ENCODE data around the gene CEBPZOS. TPM values are rescaled to one million over a fixed set of nuclear protein-coding genes. Genes with fewer than 3 reads are reported as not detected.

The CEBPZOS gene
- total and polyA plus RNA-seq, 2 of the 8 experiments (the other 6 are each of a cell fraction or from before 2014, with no cell fraction given) = 27.3 to 43.5 TPM

DNA sequence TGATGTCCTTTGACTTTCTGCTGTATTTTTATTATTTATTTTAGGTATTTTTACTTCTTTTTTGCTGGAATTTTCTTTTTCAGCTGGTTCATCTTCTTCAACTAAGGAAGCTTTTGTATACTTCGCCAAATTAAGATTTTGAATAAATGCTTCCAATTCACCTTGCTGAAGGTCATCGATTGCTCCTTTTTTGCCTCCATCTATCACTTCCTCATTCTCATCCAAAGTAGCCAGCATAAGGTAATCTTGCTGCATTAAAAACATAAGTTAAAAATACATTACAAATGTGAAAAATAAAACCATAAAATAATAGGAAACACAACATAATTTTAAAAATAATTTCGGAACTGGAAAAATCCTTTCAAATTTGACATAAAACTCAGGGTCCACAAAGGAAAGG lies 32.5 kb downstream of the CEBPZOS start:
- no peak for TF ChIP-seq CBX5 (IDR thresholded peaks at IDR 0.05; ENCODE audit: low read depth, low read length)
- no peak for TF ChIP-seq EP300 (IDR thresholded peaks at IDR 0.05; ENCODE audit: borderline replicate concordance in 1 of 2, low read depth in 2 of 2, low read length in 2 of 2)
- no peak for TF ChIP-seq JUND (IDR thresholded peaks at IDR 0.05; ENCODE audit: low read length)
- TF ChIP-seq TBP (IDR thresholded peaks at IDR 0.05; ENCODE audit: low read depth, low read length) = no peak
- no peak for TF ChIP-seq KDM1A (IDR thresholded peaks at IDR 0.05; ENCODE audit: borderline replicate concordance, low read length)
- H3K4me2 ChIP-seq (ENCODE audit: insufficient read depth in 1 of 2, low read depth in 2 of 2, low read length in 2 of 2) = peak overlapping the region; percentile 94 to 99; a peak in 3 of 4 replicates
- peaks cover 18% of the 10 kb centered on the region for H3K23me2 ChIP-seq (ENCODE audit: low read depth, low read length)
- H2BK15ac ChIP-seq (ENCODE audit: low read length) = no peak overlapping the region
- H4K91ac ChIP-seq (replicated peaks; ENCODE audit: insufficient read length, low read length) = no peak overlapping the region
- 93% methylated on average over 3 of the region's 3 CpGs; no CpG with 5 or more reads in 1 of the 2 experiments for WGBS, 2 experiments (ENCODE audit: extremely low coverage in 1 of 2, insufficient coverage in 1 of 2, insufficient read length in 1 of 2, insufficient replicate concordance in 2 of 2, low coverage in 1 of 2, low lambda C conversion rate in 2 of 2, missing lambda C conversion rate in 1 of 2)
- no peak overlapping the region for H3K9ac ChIP-seq (replicated peaks in 1 of 4; ENCODE audit: extremely low read depth in 1 of 4, low read depth in 3 of 4, low read length in 3 of 4)
- ChIA-PET CTCF (ENCODE audit: partially characterized antibody) (interaction anchor here (1.6 kb wide), 1 partner anchor 60 kb away, joined by 4 read pairs; no protein-coding TSS in a partner anchor), POLR2A (ENCODE audit: partially characterized antibody) (interaction anchor here (1.1 to 2.2 kb wide), 4 partner anchors 8 to 29 kb away, joined by 3 to 6 read pairs (median 4); no protein-coding TSS in a partner anchor)
- H3K79me1 ChIP-seq (ENCODE audit: low read depth, low read length) = peaks cover 14% of the 10 kb centered on the region; the same call in 1 of the 2 replicates
- no peak overlapping the region for H4K8ac ChIP-seq (ENCODE audit: extremely low read depth, insufficient read depth, low read length)
- no peaks in the 10 kb centered on the region for H3K9me3 ChIP-seq (ENCODE audit: insufficient read depth in 2 of 2, low read depth in 1 of 2, low read length in 1 of 2)
- H3K36me3 ChIP-seq (ENCODE audit: control insufficient read depth in 2 of 4, insufficient read depth in 4 of 4, low read length in 3 of 4) = peaks cover 6 to 53% (median 20%) of the 10 kb centered on the region in 4 experiments; a peak in 7 of 8 replicates
- H2BK120ac ChIP-seq (replicated peaks; ENCODE audit: low read depth, low read length) = no peak overlapping the region
- peaks cover 58 to 92% of the 10 kb centered on the region in 2 experiments for H3K79me2 ChIP-seq (ENCODE audit: control insufficient read depth in 1 of 2, insufficient read depth in 2 of 2, low read length in 2 of 2)
- H3K27ac ChIP-seq (ENCODE audit: low read depth, low read length) = no peak overlapping the region
- FAIRE-seq = no peak
- H3K4me1 ChIP-seq (replicated peaks in 1 of 4; ENCODE audit: control insufficient read depth in 3 of 4, insufficient read depth in 4 of 4, low read length in 3 of 4) = peaks cover 7 to 19% (median 12%) of the 10 kb centered on the region in 4 experiments
- H3K4ac ChIP-seq (replicated peaks; ENCODE audit: insufficient read length, low read depth, low read length) = no peak overlapping the region
- no peak overlapping the region for H2BK12ac ChIP-seq (ENCODE audit: low read depth, low read length)
- DNase-seq (ENCODE audit: low read depth in 1 of 2, low spot score in 2 of 2) = no peak
- no peak overlapping the region for H3K14ac ChIP-seq (ENCODE audit: insufficient read length)
- no peak overlapping the region for H2AFZ ChIP-seq (ENCODE audit: low read length)
- peak overlapping the region in 1 of 4 experiments; percentile 95; a peak in 2 of 8 replicates for H3K4me3 ChIP-seq (ENCODE audit: extremely low read depth in 1 of 4, insufficient read depth in 2 of 4, low read depth in 3 of 4, low read length in 4 of 4)
- no peak overlapping the region for H2BK20ac ChIP-seq (ENCODE audit: low read length)
- no peak overlapping the region for H3K23ac ChIP-seq (ENCODE audit: insufficient read length)
- no peak overlapping the region for H3K18ac ChIP-seq (ENCODE audit: extremely low read depth, low read length)
- H2AK5ac ChIP-seq (ENCODE audit: low read depth, low read length) = no peak overlapping the region
- peaks cover 2 to 8% of the 10 kb centered on the region in 2 experiments for H4K20me1 ChIP-seq (replicated peaks in 1 of 2; ENCODE audit: control insufficient read depth in 1 of 2, insufficient read depth in 2 of 2, low read length in 2 of 2)
- peak overlapping the region; percentile 29 for H4K5ac ChIP-seq (ENCODE audit: insufficient read length, low read depth, low read length)
- no peak overlapping the region for H3K56ac ChIP-seq (replicated peaks; ENCODE audit: insufficient read length, low read depth, low read length)
- H2BK5ac ChIP-seq (ENCODE audit: low read depth, low read length) = no peak overlapping the region
- H3K27me3 ChIP-seq (replicated peaks in 1 of 4; ENCODE audit: control insufficient read depth in 3 of 4, extremely low read depth in 1 of 4, insufficient read depth in 3 of 4, low read length in 3 of 4) = no peaks in the 10 kb centered on the region

Data from H1 (cell line).